Stomach (tissue), 9 donors: ENCODE results near the gene ILK. TPM values are rescaled to one million over a fixed set of nuclear protein-coding genes. Genes with fewer than 3 reads are reported as not detected.

Source experiments
- DNase-seq, 2 donors: peaks; one replicate each; pipeline versions ENCODE4 v3.0.0 to v3.0.0-alpha.2; 2013 to 2019
- H3K27ac ChIP-seq, 5 donors: fragments of 200-600 bp in 4 of 5; sonication (generic) in 4 of 5; one replicate each; pipeline ENCODE4 v1.5.1; 2013 to 2019; ENCODE audit warnings: mild to moderate bottlenecking in 1 of 5, moderate library complexity in 1 of 5
- H3K27me3 ChIP-seq, 3 donors: fragments of 200-600 bp; sonication (generic); one replicate each; pipeline ENCODE4 v1.5.1; 2017 to 2019; ENCODE audit warnings: mixed run types in 1 of 3
- H3K36me3 ChIP-seq, 4 donors: fragments of 200-600 bp; sonication (generic); 1 replicate in 3 of 4; 2 replicates in 1 of 4; pipeline ENCODE4 v1.5.1; 2016 to 2019
- H3K4me1 ChIP-seq, 4 donors: fragments of 200-600 bp; sonication (generic); one replicate each; pipeline ENCODE4 v1.5.1; 2016 to 2019
- H3K4me3 ChIP-seq, 4 donors: fragments of 200-600 bp; sonication (generic) in 3 of 4; one replicate each; pipeline ENCODE4 v1.5.1; 2016 to 2019; ENCODE audit warnings: mild to moderate bottlenecking in 1 of 4
- H3K9me3 ChIP-seq, 4 donors: fragments of 200-600 bp; sonication (generic); one replicate each; pipeline ENCODE4 v1.5.1; 2016 to 2019
- EP300 ChIP-seq: sonication (generic); formaldehyde crosslinking; IDR thresholded peaks from one replicate; pipeline ENCODE4 v1.6.1; 2017; ENCODE audit warnings: antibody characterized with exemption
- POLR2A ChIP-seq, 4 donors: fragments of 450-650 bp; IDR thresholded peaks; one replicate each; pipeline ENCODE4 v1.6.1; 2016; ENCODE audit warnings: antibody characterized with exemption in 4 of 4, control low read depth in 2 of 4, mild to moderate bottlenecking in 1 of 4, moderate library complexity in 1 of 4
- POLR2AphosphoS5 ChIP-seq, 3 donors: sonication (generic); formaldehyde crosslinking; IDR thresholded peaks; one replicate each; pipeline ENCODE4 v1.6.1; 2016; ENCODE audit warnings: antibody characterized with exemption in 3 of 3
- WGBS, 5 donors: extraction: QIAGEN DNeasy Blood & Tissue Kit in 3 of 5; methylation state at CpG; one replicate each; pipeline versions ENCODE4 v1.1.5 to v1.1.7; 2013 to 2018; 5-methylcytosine and 5-hydroxymethylcytosine counted together
- intact Hi-C: fragments of 100-400 bp; cut with DNase I; formaldehyde crosslinking; loops from one replicate; pipeline ENCODE4 v1.15.1; 2023; ENCODE audit warnings: low total_unique reads
- polyA plus RNA-seq, 3 donors: library from polyadenylated mRNA; stranded (reverse); fragments of 200-250 nt; gene quantifications; one replicate each; pipeline ENCODE4 v1.2.3, GENCODE V29; 2013
- total RNA-seq, 5 donors: library from RNA; depleted of rRNA; stranded (reverse); fragments of >200 nt; gene quantifications; one replicate each; pipeline versions ENCODE4 v1.1.0 to v1.2.3, GENCODE V29; 2014 to 2016
- TF ChIP-seq, protein P1 (sequence below), 7 experiments: fragments of 450-650 bp in 4 of 7; fragments of 200-600 bp in 3 of 7; sonication (generic) in 3 of 7; IDR thresholded peaks; one replicate each; pipeline ENCODE4 v1.5.1; 2016 to 2019; ENCODE audit warnings: antibody characterized with exemption in 7 of 7, control low read depth in 2 of 7, mild to moderate bottlenecking in 1 of 7
- donor health status: healthy with polysubstance abuse.
- donor health status: Bipolar disorder and iron deficiency.
- donor health status: healthy.

Gene ILK
- total and polyA plus RNA-seq, 8 donors, result 60.0 to 308 (median 124) TPM

GRCh38 chr11:6588018-6588417 is 15.6 kb upstream of the ILK start:
- 93 to 98% (median 95%) methylated on average over 1 of the region's 1 CpG for WGBS, 5 donors
- DNase-seq, result no peak
- Histone ChIP-seq H3K27ac (peak overlapping the region in 2 of 5 donors; percentile 30 to 39), H3K4me3 (no peak overlapping the region), H3K4me1 (peaks cover 5 to 19% (median 8%) of the 10 kb centered on the region in 4 donors), H3K36me3 (peaks cover 0 to 26% (median 16%) of the 10 kb centered on the region in 4 donors), H3K27me3 (no peaks in the 10 kb centered on the region), H3K9me3 (peaks cover 3 to 21% (median 12%) of the 10 kb centered on the region in 4 donors)
- intact Hi-C loops, result no loop called here
- no peak for TF ChIP-seq POLR2A (IDR thresholded peaks at IDR 0.05)
- TF ChIP-seq EP300, result no peak
- TF ChIP-seq, protein P1, sequence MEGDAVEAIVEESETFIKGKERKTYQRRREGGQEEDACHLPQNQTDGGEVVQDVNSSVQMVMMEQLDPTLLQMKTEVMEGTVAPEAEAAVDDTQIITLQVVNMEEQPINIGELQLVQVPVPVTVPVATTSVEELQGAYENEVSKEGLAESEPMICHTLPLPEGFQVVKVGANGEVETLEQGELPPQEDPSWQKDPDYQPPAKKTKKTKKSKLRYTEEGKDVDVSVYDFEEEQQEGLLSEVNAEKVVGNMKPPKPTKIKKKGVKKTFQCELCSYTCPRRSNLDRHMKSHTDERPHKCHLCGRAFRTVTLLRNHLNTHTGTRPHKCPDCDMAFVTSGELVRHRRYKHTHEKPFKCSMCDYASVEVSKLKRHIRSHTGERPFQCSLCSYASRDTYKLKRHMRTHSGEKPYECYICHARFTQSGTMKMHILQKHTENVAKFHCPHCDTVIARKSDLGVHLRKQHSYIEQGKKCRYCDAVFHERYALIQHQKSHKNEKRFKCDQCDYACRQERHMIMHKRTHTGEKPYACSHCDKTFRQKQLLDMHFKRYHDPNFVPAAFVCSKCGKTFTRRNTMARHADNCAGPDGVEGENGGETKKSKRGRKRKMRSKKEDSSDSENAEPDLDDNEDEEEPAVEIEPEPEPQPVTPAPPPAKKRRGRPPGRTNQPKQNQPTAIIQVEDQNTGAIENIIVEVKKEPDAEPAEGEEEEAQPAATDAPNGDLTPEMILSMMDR (IDR thresholded peaks at IDR 0.05), result no peak
- no peak for TF ChIP-seq POLR2AphosphoS5 (IDR thresholded peaks at IDR 0.05)

- Histone ChIP-seq H3K27ac (peak overlapping the region in 1 of 5 donors; percentile 75), H3K36me3 (peaks cover 12 to 77% (median 58%) of the 10 kb centered on the region in 4 donors), H3K4me3 (no peak overlapping the region), H3K27me3 (no peaks in the 10 kb centered on the region), H3K9me3 (no peaks in the 10 kb centered on the region), H3K4me1 (peaks cover 0 to 48% (median 22%) of the 10 kb centered on the region in 4 donors)
- TF ChIP-seq POLR2AphosphoS5 (IDR thresholded peaks at IDR 0.05), result no peak
- TF ChIP-seq, protein P1 (IDR thresholded peaks at IDR 0.05), result no peak
- no peak for TF ChIP-seq EP300
- no peak for TF ChIP-seq POLR2A (IDR thresholded peaks at IDR 0.05)
- intact Hi-C loops, result no loop called here
- no peak for DNase-seq
- WGBS, 5 donors, result 80 to 96% (median 87%) methylated on average over 3 of the region's 3 CpGs
Observed at GRCh38 chr11:6594142-6594768, 9.3 kb upstream of the ILK start.

DNA sequence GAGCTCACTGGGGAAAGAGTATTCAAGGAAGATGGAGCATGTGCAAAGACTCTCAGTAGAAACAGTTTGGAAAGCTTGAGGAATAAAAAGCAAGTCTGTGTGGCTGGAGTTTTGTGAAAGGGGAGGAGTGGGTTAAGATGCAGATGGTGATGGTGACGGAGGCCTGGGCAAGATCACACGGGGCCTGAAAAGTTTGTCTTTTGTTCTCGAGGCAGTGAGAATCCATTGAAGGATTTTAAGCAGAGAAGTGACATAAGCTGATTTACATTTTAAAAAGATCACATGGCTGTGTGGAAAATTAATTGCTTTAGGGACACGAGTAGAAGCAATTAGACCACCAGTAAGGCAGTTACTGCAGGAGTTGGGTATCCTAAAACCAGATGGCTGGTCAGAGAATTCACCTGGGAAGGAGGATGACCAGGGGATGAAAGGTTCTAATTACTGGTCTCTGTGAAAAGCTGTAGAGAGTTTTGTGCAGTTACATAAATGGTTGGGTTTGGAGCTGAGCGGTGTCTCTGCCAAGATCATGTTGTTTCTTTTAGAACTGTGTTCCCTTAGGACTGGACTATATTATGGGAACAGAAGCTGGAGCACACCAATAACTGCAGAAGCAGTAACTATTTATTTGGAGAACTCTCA is 7.2 kb upstream of the ILK start:
- Histone ChIP-seq H3K4me1 (peaks cover 0 to 69% (median 39%) of the 10 kb centered on the region in 4 donors), H3K4me3 (no peak overlapping the region), H3K36me3 (peaks cover 33 to 94% (median 79%) of the 10 kb centered on the region in 4 donors), H3K9me3 (no peaks in the 10 kb centered on the region), H3K27ac (peak overlapping the region in 4 of 5 donors; percentile 20 to 75 (median 30)), H3K27me3 (no peaks in the 10 kb centered on the region)
- intact Hi-C loops, result no loop called here
- WGBS, 5 donors, result 51 to 81% (median 74%) methylated on average over 5 of the region's 5 CpGs
- TF ChIP-seq POLR2A (IDR thresholded peaks at IDR 0.05) (no peak), EP300 (no peak), POLR2AphosphoS5 (IDR thresholded peaks at IDR 0.05) (no peak)
- TF ChIP-seq, protein P1 (IDR thresholded peaks at IDR 0.05), result no peak
- no peak for DNase-seq

DNA sequence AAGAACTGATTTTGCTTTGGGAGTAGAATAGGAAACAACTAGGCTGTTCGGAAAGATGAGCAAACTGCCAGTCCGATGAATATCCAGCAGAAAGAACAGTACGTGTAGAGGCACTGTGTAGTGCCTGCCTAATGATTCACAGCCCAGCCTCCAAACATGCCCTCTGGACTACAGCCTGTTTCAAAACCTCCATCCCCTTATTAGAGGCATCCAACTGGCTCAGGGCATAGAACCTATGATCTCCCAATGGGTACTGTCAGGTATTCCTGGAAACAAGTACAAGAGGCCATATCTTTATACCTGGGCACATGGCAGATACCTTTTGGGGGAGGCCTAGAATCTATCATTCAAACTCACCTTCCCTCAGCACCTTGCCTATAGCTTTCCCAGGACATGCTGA is 5.0 kb upstream of the ILK start:
- H3K27me3 ChIP-seq, result no peaks in the 10 kb centered on the region
- intact Hi-C loops, result no loop called here
- H3K36me3 ChIP-seq, result peaks cover 33 to 78% (median 67%) of the 10 kb centered on the region in 4 donors
- peaks cover 13 to 84% (median 55%) of the 10 kb centered on the region in 4 donors for H3K4me1 ChIP-seq
- H3K4me3 ChIP-seq, result no peak overlapping the region
- peak overlapping the region in 2 of 5 donors; percentile 26 to 75 for H3K27ac ChIP-seq
- 86 to 93% (median 90%) methylated on average over 3 of the region's 3 CpGs for WGBS, 5 donors
- no peak for DNase-seq
- H3K9me3 ChIP-seq, result no peaks in the 10 kb centered on the region
- TF ChIP-seq, protein P1 (IDR thresholded peaks at IDR 0.05), result no peak
- TF ChIP-seq POLR2AphosphoS5 (IDR thresholded peaks at IDR 0.05) (no peak), EP300 (no peak), POLR2A (IDR thresholded peaks at IDR 0.05) (no peak)
